Measurements from ENCODE around the gene MAFG. TPM values are rescaled to one million over a fixed set of nuclear protein-coding genes. Genes with fewer than 3 reads are reported as not detected.
A peak's percentile ranks its signal among the peaks of the same experiment; 100 is the strongest.

MAFG gene
- total RNA-seq (10 to 100 TPM; 10.5 to 44.5 (median 25.0) TPM), polyA plus RNA-seq (10 to 100 TPM in 1 of 3 donors, 1 to 10 TPM in 2; 7.7 to 13.0 (median 8.9) TPM)
- long read RNA-seq, donor 1, full-length matches to known transcripts = 10 of 10 reads
- long read RNA-seq, donor 1, partial matches to known transcripts = 0 of 10 reads
- long read RNA-seq, donor 1, other reads (novel, unspliced or antisense) = 0 of 10 reads
- long read RNA-seq, donor 2, full-length matches to known transcripts = 6 of 13 reads
- long read RNA-seq, donor 2, partial matches to known transcripts = 7 of 13 reads
- long read RNA-seq, donor 2, other reads (novel, unspliced or antisense) = 0 of 13 reads
- long read RNA-seq, donor 3, full-length matches to known transcripts = 8 of 8 reads
- long read RNA-seq, donor 3, partial matches to known transcripts = 0 of 8 reads
- long read RNA-seq, donor 3, other reads (novel, unspliced or antisense) = 0 of 8 reads
- long read RNA-seq, donor 4, partial matches to known transcripts = 2 of 4 reads
- long read RNA-seq, donor 4, other reads (novel, unspliced or antisense) = 1 of 4 reads
- long read RNA-seq, donor 5, full-length matches to known transcripts = 40 of 46 reads
- long read RNA-seq, donor 5, partial matches to known transcripts = 1 of 46 reads
- long read RNA-seq, donor 5, other reads (novel, unspliced or antisense) = 5 of 46 reads
- long read RNA-seq, donor 6, partial matches to known transcripts = 0 of 1 reads
- long read RNA-seq, donor 6, other reads (novel, unspliced or antisense) = 0 of 1 reads
- long read RNA-seq, donor 7, full-length matches to known transcripts = 3 of 3 reads
- long read RNA-seq, donor 7, partial matches to known transcripts = 0 of 3 reads
- long read RNA-seq, donor 7, other reads (novel, unspliced or antisense) = 0 of 3 reads
- long read RNA-seq, donor 8, full-length matches to known transcripts = 13 of 13 reads
- long read RNA-seq, donor 8, partial matches to known transcripts = 0 of 13 reads
- long read RNA-seq, donor 8, other reads (novel, unspliced or antisense) = 0 of 13 reads
- long read RNA-seq, donor 9, full-length matches to known transcripts = 6 of 6 reads
- long read RNA-seq, donor 9, partial matches to known transcripts = 0 of 6 reads
- long read RNA-seq, donor 9, other reads (novel, unspliced or antisense) = 0 of 6 reads
- long read RNA-seq, donor 10, full-length matches to known transcripts = 2 of 2 reads
- long read RNA-seq, donor 10, partial matches to known transcripts = 0 of 2 reads
- long read RNA-seq, donor 10, other reads (novel, unspliced or antisense) = 0 of 2 reads

GRCh38 chr17:81927653-81928543 is at the start of gene MAFG:
Gene MAFG, minus strand, starts transcription at chr17:81927735. Its CDS starts 4,550 bp downstream, at chr17:81923185.
- Histone ChIP-seq H3K9me3 (replicated peaks in 1 of 3) (no peaks in the 10 kb centered on the region), H3K27ac (peak within 1 kb of the TSS; percentile 91 to 99 (median 95)), H3K4me3 (peak within 1 kb of the TSS; percentile 37 to 100 (median 78)), H3K27me3 (no peaks in the 10 kb centered on the region), H3K4me1 (replicated peaks in 1 of 2) (peaks cover 32 to 38% of the 10 kb centered on the region in 2 donors), H3K36me3 (replicated peaks in 1 of 2) (no peaks in the 10 kb centered on the region)
- TF ChIP-seq POLR2A (IDR thresholded peaks at IDR 0.05) (peak; percentile 58 to 90), CTCF (IDR thresholded peaks at IDR 0.05) (peak in 3 of 6 experiments; percentile 13 to 31 (median 28))
- WGBS, 4 donors = 0 to 2% (median 0%) methylated on average over 1 to 98 of the region's 98 CpGs
- intact Hi-C loops (cut with DNase I) = no loop called here
- peak; percentile 90 to 96 (median 92) for DNase-seq

GRCh38 chr17:81976332-81977210 is 49.0 kb upstream of the MAFG start:
- Histone ChIP-seq H3K27ac (peak overlapping the region; percentile 31 to 97 (median 86)), H3K27me3 (no peaks in the 10 kb centered on the region), H3K9me3 (replicated peaks in 1 of 3) (no peaks in the 10 kb centered on the region), H3K4me3 (peak overlapping the region in 2 of 4 donors; percentile 84 to 99), H3K4me1 (replicated peaks in 1 of 2) (peaks cover 5 to 17% of the 10 kb centered on the region in 2 donors), H3K36me3 (replicated peaks in 1 of 2) (no peaks in the 10 kb centered on the region)
- peak; percentile 57 to 79 (median 66) for DNase-seq
- TF ChIP-seq CTCF (IDR thresholded peaks at IDR 0.05) (no peak), POLR2A (IDR thresholded peaks at IDR 0.05) (no peak)
- 21 to 30% (median 27%) methylated on average over 6 to 30 of the region's 30 CpGs for WGBS, 4 donors
- intact Hi-C loops (cut with DNase I) = no loop called here

DNA sequence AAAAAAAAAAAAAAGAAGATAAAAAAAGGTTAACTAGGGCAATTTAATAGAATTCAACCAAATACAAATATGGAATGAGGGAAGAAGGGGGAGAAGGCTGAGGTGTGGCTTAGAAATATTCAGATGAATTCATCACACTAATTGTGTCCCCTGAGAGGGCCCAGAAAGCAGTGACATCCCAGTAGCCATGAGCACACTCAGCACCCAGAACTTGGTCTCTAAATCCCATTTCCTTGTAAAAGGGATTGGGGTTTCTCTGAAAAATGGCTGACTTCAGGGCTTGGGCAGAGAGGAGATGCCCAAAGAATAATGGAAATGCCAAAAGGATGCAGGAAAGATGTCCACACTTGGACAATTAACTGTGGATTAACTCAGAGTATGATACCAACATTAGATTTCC is 45.9 kb upstream of the MAFG start:
- TF ChIP-seq POLR2A (IDR thresholded peaks at IDR 0.05) = no peak
- TF ChIP-seq CTCF (IDR thresholded peaks at IDR 0.05) = no peak
- Histone ChIP-seq H3K27me3 (no peaks in the 10 kb centered on the region), H3K4me3 (no peak overlapping the region), H3K9me3 (replicated peaks in 1 of 3) (no peaks in the 10 kb centered on the region), H3K27ac (no peak overlapping the region), H3K36me3 (replicated peaks in 1 of 2) (no peaks in the 10 kb centered on the region), H3K4me1 (replicated peaks in 1 of 2) (peaks cover 5 to 11% of the 10 kb centered on the region in 2 donors)
- intact Hi-C loops (cut with DNase I) = no loop called here
- DNase-seq = no peak

Data from adrenal gland (tissue), 19 donors.